GM23248 (cell line): ENCODE results near the gene VAV2.

Experiments used
- EZH2 ChIP-seq: fragments of 200-600 bp; sonication (generic); IDR thresholded peaks from 2 replicates; pipeline ENCODE4 v1.6.1; 2018; ENCODE audit warnings: antibody characterized with exemption, mild to moderate bottlenecking; ENCODE audit not compliant: insufficient read depth, poor library complexity, severe bottlenecking
- EZH2phosphoT487 ChIP-seq: fragments of 200-600 bp; sonication (generic); IDR thresholded peaks from 2 replicates; pipeline ENCODE4 v1.6.1; 2018; ENCODE audit warnings: antibody characterized with exemption, moderate library complexity, mild to moderate bottlenecking, low read depth; ENCODE audit not compliant: insufficient read depth

DNA sequence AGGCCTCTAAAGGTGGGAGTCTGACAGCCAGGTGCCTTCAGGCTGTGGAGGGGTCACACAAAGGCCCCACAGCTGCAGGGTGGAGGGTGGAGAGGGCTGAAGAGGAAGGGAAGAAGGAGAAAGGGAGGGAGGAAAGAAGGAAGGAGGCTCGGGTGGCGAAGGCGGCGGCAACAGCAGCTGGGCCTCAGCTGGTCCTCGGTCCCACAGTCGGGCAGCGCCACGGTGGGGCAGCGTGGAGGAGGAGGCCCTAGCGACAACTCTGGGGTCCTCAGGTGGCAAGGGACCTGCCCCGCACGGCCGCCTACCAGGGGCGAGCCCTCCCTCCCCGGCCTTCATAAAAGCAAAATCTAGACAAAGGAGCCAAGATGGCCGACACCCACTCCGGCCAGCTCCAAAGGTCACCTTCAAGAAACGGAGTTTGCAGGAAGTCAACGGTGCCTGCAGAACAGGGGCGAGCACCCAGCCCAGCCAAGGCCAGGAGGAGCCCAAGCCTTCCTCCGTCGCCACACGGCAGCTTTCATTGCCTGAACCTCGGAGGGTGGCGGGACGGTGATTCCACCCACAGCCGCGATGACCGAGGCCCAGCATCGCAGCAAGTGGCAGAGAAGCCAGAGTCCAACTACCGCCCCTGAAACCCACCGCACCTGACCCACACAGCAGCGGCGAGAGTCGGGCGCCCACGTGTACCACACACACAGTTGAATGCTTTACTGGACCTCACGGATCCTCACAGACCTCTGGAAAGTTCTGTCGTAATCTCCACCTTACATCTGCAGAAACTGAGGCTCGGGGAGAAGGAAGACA is 98.7 kb downstream of the VAV2 start:
- no peak for TF ChIP-seq EZH2
- no peak for TF ChIP-seq EZH2phosphoT487
